Measurements from ENCODE around the gene ACAT2. TPM values are rescaled to one million over a fixed set of nuclear protein-coding genes. Genes with fewer than 3 reads are reported as not detected.
"Not testable (repeated sequence)": the region's sequence is repeated elsewhere in the genome, so short reads cannot be mapped to it uniquely, and the experiment has no call there.

Gene ACAT2
- total RNA-seq, 2 donors from 2014 or later: 10.2 to 22.6 TPM

DNA sequence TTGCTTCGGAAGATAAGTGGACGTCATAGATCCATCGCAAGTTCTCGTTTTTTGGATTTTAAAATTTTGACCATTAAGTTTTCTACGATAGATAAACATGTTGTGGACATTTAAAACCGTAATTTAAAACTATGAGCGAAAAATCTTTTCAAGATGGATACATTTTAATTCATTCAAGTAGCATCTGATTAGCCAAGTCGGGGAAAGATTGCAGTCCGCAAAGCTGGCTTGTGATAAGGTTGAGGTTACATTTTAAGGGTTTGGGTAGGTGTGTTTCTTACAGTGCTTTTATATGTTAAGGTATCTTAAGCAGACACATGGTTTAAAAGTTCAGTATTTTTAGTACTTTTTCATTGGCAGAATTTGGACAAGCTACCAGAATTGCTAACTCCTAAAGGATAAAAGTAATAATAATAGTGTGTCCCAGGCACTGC is 33.3 kb upstream of the ACAT2 start:
- H3K9me3 ChIP-seq: no peaks in the 10 kb centered on the region
- intact Hi-C loops (cut with DNase I): loop anchor here (10.0 kb wide), 1 partner anchor 706 kb away; no protein-coding TSS in a partner anchor
- H3K4me3 ChIP-seq: peak overlapping the region; percentile 91 to 97
- H3K36me3 ChIP-seq: no peaks in the 10 kb centered on the region
- DNase-seq (ENCODE audit: low spot score): no peak
- WGBS: 2% methylated on average over 9 of the region's 9 CpGs
- H3K27ac ChIP-seq: peak overlapping the region; percentile 99 to 100
- peaks cover 5% of the 10 kb centered on the region for H3K4me1 ChIP-seq (replicated peaks)
- no peak for TF ChIP-seq POLR2A (IDR thresholded peaks at IDR 0.05)
- TF ChIP-seq POLR2AphosphoS5 (IDR thresholded peaks at IDR 0.05): no peak
- TF ChIP-seq, protein P1, sequence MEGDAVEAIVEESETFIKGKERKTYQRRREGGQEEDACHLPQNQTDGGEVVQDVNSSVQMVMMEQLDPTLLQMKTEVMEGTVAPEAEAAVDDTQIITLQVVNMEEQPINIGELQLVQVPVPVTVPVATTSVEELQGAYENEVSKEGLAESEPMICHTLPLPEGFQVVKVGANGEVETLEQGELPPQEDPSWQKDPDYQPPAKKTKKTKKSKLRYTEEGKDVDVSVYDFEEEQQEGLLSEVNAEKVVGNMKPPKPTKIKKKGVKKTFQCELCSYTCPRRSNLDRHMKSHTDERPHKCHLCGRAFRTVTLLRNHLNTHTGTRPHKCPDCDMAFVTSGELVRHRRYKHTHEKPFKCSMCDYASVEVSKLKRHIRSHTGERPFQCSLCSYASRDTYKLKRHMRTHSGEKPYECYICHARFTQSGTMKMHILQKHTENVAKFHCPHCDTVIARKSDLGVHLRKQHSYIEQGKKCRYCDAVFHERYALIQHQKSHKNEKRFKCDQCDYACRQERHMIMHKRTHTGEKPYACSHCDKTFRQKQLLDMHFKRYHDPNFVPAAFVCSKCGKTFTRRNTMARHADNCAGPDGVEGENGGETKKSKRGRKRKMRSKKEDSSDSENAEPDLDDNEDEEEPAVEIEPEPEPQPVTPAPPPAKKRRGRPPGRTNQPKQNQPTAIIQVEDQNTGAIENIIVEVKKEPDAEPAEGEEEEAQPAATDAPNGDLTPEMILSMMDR (IDR thresholded peaks at IDR 0.05): no peak
- no peaks in the 10 kb centered on the region for H3K27me3 ChIP-seq (replicated peaks; ENCODE audit: insufficient read depth)

DNA sequence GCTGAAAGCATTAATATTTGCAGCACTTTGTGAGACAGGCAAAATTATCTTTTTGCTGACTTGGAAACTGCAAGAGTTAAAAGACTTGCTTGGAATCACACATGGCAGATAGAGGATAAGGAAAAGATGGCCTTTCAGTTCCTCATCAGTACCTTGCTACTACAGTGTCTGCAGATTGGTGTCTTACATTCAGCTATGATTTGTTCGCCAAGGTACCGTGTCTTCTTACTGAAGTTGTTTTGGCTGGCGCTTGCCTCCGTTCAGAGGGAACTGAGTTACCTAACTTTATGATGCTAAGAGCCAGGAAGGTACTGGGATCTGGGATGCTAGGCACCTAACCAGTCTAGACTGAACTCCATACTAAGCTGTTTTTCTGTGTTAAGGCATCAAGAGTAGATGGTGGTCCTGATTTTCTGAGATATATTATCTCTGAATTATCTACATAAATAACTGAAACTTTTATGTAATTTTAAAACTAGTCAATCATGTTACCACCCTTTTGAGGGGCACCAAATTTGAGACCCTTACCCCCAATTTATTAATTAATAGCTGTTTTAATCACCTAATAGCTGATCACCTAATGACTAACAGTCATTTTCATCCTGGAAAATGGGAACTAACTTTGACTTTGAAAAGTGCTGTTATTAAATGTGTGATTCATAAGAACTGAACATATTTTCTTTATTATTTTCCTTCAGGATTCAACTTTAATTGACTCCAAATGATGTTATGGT is 32.1 kb upstream of the ACAT2 start:
- H3K27ac ChIP-seq: peak overlapping the region; percentile 6 to 99
- peak overlapping the region in 1 of 2 donors; percentile 97 for H3K4me3 ChIP-seq
- no peaks in the 10 kb centered on the region for H3K9me3 ChIP-seq
- 12% methylated on average over 4 of the region's 4 CpGs for WGBS
- H3K4me1 ChIP-seq (replicated peaks): peaks cover 3% of the 10 kb centered on the region
- intact Hi-C loops (cut with DNase I): loop anchor here (10.0 kb wide), 1 partner anchor 705 kb away; no protein-coding TSS in a partner anchor
- H3K36me3 ChIP-seq: no peaks in the 10 kb centered on the region
- peak; percentile 50 for DNase-seq (ENCODE audit: low spot score)
- peak; percentile 70 for TF ChIP-seq POLR2AphosphoS5 (IDR thresholded peaks at IDR 0.05)
- TF ChIP-seq, protein P1 (IDR thresholded peaks at IDR 0.05): no peak
- no peaks in the 10 kb centered on the region for H3K27me3 ChIP-seq (replicated peaks; ENCODE audit: insufficient read depth)

DNA sequence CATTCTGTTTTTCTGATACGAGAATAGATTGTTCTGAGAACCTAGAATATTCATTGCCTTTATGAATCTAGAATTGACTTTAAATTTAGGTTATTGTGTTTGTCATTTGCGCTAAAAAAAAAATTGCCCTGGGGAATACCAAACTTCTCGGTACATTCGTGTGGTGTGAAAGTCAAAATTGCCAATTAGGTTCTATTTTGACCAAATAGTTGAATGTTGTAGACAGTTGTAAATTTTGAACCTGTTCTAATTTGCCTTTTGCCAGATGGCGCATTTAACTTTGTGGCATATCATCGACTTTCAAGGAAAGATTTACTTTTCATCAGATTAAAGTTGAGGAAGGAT is 31.5 kb upstream of the ACAT2 start:
- Histone ChIP-seq H3K9me3 (no peaks in the 10 kb centered on the region), H3K36me3 (no peaks in the 10 kb centered on the region), H3K4me1 (replicated peaks) (no peaks in the 10 kb centered on the region), H3K4me3 (no peak overlapping the region), H3K27ac (no peak overlapping the region), H3K27me3 (replicated peaks; ENCODE audit: insufficient read depth) (no peaks in the 10 kb centered on the region)
- no peak for TF ChIP-seq POLR2AphosphoS5 (IDR thresholded peaks at IDR 0.05)
- TF ChIP-seq POLR2A (IDR thresholded peaks at IDR 0.05): no peak
- TF ChIP-seq, protein P1 (IDR thresholded peaks at IDR 0.05): no peak
- intact Hi-C loops (cut with DNase I): no loop called here
- no peak for DNase-seq (ENCODE audit: low spot score)
- 72% methylated on average over 6 of the region's 6 CpGs for WGBS

DNA sequence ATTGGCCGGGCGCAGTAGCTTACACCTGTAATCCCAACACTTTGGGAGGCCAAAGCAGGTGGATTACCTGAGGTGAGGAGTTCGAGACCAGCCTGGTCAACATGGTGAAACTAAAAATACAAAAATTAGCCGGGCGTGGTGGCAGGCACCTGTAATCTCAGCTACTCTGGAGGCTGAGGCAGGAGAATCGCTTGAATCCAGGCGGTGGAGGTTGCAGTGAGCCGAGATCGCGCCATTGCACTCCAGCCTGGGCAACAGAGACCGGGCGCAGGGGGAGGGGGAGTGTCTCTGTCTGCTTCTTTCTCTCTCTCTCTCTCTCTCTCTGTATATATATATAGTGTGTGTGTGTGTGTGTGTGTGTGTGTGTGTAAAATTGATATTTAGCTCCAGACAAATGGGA is 29.3 kb upstream of the ACAT2 start:
- H3K9me3 ChIP-seq; H3K27ac ChIP-seq; H3K4me3 ChIP-seq; H3K36me3 ChIP-seq; H3K27me3 ChIP-seq (replicated peaks; ENCODE audit: insufficient read depth); intact Hi-C loops (cut with DNase I); H3K4me1 ChIP-seq (replicated peaks); DNase-seq (ENCODE audit: low spot score): not testable (repeated sequence)
- 88% methylated on average over 12 of the region's 12 CpGs for WGBS

DNA sequence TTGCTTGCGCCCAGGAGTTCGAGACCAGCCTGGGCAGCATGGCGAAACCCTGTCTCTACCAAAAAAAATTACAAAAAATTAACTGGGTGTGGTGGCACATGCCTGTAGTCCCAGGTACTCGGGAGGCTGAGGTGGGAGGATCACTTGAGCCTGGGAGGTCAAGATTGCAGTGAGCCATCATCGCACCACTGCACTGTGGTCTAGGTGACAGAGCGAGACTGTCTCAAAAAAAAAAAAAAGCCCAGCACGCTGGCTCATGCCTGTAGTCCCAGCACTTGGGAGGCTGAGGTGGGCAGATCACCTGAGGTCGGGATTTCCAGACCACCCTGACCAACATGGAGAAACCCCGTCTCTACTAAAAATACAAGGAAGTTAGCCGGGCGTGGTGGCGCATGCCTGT is 28.4 kb upstream of the ACAT2 start:
- H3K36me3 ChIP-seq; H3K4me3 ChIP-seq; intact Hi-C loops (cut with DNase I); H3K27ac ChIP-seq; H3K4me1 ChIP-seq (replicated peaks); DNase-seq (ENCODE audit: low spot score); H3K27me3 ChIP-seq (replicated peaks; ENCODE audit: insufficient read depth); H3K9me3 ChIP-seq: not testable (repeated sequence)
- WGBS: 94% methylated on average over 12 of the region's 12 CpGs

DNA sequence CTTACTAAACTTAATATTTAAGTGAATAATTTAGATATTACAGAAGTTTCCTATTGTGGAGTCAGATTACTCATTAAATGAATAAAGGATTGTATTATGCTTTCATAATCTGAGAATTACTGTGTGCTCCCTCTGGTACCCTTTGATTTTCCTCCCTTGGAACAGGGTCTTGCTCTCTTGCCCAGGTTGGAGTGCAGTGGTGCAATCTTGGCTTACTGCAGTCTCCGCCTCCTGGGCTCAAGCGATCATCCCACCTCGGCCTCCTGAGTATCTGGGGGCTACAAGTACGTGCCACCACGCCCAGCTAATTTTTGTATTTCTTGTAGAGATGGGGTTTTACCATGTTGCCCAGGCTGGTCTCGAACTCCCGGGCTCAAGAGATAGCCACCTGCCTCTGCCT is 24.9 kb upstream of the ACAT2 start:
- Histone ChIP-seq H3K4me3 (no peak overlapping the region), H3K27me3 (replicated peaks; ENCODE audit: insufficient read depth) (no peaks in the 10 kb centered on the region), H3K27ac (no peak overlapping the region), H3K4me1 (replicated peaks) (no peaks in the 10 kb centered on the region), H3K36me3 (no peaks in the 10 kb centered on the region), H3K9me3 (no peaks in the 10 kb centered on the region)
- DNase-seq (ENCODE audit: low spot score): no peak
- TF ChIP-seq POLR2A (IDR thresholded peaks at IDR 0.05) (no peak), POLR2AphosphoS5 (IDR thresholded peaks at IDR 0.05) (no peak)
- TF ChIP-seq, protein P1 (IDR thresholded peaks at IDR 0.05): no peak
- 87% methylated on average over 7 of the region's 7 CpGs for WGBS
- intact Hi-C loops (cut with DNase I): no loop called here
